ENCODE results near the gene OXNAD1.

Gene OXNAD1

DNA sequence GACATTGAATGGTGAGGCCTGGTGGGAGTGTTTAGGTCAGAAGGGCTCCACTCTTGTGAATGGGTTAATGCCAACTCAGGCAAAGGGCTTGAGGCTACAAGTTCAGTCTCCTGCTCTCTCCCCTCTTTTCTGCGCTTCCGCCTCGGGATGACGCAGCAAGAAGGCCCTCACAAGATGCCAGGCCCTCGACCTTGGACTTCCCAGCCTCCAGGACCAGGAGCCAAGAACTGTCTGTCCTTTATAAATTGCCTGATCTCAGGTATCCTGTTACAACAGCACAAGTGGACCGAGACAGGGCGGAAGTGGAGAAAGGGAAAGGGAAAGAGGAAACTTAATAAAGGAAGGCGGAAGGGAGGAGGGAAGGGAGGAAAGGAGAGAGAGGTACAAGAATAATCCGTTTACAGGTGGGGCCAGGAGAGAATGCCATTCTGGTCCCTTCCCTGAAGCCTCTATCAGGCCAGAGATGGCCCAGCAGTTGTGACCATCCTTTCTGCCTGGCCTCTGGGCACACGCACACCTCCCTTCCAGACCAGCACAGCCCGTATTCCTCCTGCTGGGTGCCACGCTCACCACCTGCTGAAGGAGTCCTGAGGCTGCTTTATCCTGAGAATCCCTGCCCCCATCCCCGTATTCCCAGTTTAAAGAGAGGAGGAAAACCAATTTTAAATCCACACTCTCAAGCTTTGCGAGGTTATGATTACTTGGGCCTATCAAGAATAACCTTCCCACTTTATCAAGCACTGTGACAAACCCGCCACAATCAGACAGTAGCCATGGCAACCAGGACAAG is 64.2 kb downstream of the OXNAD1 start:
- no peak for DNase-seq (ENCODE audit: low read depth)

DNA sequence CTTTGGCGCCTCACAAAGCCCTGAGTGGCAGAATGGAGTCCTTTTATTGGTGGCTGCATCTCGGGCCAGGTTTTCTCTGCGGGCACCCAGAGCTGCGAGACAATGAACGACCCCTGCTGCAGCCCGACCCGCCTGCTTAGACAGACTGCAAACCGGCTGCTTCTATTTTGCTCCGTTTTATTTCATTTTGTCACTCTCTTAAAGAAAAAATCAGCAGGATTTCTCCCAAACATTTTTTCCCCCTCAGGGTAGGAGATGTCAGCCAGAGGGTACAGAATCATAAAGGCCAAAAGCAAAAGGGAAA is 64.8 kb downstream of the OXNAD1 start:
- no peak for DNase-seq (ENCODE audit: low read depth)

DNA sequence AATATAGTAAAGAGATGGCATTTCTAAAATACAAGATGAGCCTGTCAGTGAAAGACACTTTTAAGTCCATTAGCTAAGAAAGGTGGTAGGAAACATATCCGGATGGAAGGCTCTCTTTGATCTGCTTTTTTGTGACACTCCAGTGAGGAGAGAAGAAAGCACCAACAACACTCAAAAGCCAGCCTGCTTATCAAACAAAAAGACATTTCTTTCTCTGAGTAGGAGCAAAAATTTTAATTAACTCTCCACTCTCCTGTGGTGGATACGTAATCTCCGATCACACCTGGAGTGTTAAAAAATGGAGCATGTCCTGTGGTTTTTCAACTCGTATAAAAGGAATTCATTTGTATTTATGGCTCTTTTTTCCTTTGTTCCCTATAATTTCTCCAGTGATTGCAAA is 65.3 kb downstream of the OXNAD1 start:
- no peak for DNase-seq (ENCODE audit: low read depth)

DNA sequence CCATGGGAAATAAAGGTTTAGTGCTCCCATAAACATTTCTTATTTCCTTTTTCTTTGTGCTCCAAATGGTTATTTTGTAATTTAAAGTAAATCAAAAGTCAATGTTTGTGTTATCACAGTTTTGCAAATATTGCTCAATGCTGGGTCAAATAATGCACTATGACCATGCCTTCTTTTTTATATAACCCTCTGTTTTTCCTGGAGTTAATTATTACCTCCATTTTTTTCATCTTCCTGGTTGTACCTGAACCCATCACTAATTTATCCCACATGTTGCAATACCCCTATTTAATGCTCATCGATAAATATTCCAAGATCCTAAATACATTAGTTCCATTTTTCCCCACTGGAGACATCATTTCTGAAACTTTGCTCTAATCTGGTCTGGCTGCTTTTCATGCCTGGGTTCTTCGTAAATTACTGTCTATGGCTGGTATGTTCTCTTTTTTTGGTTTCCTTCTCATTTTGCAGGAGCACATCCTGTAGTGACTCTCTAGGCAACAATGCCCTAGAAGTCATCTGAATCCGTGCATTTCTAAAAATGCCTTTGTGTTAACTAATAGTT is 66.4 kb downstream of the OXNAD1 start:
- no peak for DNase-seq (ENCODE audit: low read depth)

DNA sequence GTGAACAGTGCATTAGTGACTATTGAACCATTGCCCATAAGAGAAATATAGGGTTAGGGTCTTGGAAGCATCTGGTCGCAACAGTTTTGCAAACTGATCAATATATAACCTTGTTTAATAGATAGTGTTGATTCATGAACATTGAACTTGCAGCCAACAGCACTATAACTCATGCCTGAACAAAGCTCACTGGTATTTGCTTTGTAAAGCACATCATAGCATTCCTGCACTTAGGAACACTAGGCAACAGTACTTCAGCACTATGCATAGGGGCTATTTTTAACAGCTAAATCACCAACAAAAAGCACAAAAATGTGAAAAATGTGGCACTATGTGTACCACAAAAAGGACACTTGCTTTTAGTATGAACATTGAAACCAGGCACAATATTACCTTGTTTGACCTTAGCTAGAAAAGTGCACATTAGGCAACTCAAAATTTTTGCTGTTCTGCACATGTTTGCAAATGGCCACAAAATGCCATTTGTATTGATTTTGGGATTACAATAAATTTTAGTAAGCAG is 68.0 kb downstream of the OXNAD1 start:
- no peak for DNase-seq (ENCODE audit: low read depth)

DNA sequence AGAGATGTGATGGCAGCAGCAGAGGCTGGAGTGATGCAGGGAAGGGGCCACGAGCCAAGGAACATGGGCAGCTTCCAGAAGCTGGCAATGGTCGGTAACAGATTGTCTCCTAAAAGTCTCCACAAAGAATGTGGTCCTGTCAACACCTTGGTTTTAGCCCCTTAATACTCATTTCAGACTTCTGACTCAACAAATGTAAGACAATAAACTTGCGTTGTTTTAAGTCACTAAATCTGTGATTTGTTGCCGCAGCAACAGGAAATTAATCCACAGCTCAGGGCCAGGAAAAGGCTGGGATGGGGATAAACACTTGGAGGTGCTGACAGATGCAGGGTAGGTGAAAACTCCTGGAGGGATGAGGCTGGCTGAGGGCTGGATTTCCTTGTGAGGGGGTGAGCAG is 69.9 kb downstream of the OXNAD1 start:
- peak; percentile 84 for DNase-seq (ENCODE audit: low read depth)

DNA sequence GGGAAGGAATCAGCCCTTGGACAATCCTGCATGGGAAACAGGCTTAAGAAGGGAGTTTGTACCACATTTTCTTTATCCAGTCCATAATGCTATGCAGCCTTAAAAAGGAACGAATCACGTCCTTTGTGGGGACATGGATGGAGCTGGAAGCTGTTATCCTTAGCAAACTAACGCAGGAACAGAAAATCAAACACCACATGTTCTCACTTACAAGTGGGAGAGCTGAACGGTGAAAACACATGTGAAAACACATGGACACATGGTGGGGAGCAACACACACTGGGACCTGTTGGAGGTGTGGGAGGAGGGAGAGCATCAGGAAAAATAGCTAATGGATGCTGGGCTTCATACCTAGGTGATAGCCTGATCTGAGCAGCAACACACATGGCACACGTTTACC is 70.3 kb downstream of the OXNAD1 start:
- no peak for DNase-seq (ENCODE audit: low read depth)

DNA sequence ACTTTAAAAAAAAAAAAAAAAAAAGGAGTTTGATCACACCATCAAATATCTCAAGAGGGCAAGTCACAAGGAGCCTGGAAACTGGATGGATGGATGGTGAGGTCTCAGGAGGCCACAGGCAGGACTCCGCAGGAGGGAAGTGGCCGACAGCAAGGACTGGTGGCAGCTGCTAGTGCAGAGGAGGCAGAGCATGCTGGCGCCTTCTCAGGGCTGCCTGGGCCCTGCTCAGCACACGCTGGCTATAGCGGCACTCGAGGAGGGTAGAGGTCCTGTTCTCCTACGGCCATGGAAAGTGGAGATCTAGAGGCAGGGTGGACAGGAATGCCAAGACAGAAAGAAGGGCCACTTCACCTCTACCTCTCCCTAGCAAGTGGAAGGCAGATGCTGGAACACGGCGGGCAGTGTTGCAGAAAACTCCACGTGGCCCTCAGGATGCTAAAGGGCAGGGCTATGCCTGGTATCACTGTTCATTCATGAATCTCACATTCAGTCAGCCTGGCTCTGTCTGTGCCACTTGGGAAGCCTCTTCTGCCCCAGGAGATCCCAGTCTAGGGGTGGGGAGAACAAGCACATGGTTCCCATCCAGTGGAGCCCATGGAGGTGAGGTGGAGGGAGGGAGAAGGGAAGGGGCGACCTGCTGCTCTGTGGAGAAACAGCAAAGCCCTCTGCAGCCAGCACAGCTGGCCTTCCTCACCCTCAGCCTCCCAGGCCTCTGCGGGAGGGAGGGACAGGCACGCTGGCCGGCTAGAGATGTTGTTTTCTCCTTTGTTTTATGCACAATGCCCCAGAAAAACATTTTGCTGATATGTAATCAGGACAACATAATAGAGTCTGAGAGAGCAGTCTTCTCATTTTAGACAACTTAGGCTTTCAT is 71.0 kb downstream of the OXNAD1 start:
- no peak for DNase-seq (ENCODE audit: low read depth)

DNA sequence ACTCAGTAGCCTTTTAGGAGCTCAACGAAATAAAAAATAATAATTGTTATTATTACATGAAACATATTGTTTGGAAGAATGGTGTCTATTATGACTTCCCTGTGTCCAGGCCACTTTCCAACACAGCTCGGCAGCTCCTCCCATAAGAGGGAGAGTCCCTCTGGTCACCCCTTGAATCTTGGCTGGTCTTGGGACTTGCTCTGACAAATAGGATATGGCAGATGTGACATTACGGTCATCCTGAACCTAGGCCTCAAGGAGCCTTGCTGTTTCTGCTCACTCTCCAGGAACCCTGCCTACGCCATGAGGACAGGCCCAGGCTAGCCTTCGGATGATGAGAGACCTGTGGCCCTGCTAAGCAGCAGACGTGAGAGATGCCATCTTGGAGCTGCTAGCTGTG is 71.8 kb downstream of the OXNAD1 start:
- no peak for DNase-seq (ENCODE audit: low read depth)

DNA sequence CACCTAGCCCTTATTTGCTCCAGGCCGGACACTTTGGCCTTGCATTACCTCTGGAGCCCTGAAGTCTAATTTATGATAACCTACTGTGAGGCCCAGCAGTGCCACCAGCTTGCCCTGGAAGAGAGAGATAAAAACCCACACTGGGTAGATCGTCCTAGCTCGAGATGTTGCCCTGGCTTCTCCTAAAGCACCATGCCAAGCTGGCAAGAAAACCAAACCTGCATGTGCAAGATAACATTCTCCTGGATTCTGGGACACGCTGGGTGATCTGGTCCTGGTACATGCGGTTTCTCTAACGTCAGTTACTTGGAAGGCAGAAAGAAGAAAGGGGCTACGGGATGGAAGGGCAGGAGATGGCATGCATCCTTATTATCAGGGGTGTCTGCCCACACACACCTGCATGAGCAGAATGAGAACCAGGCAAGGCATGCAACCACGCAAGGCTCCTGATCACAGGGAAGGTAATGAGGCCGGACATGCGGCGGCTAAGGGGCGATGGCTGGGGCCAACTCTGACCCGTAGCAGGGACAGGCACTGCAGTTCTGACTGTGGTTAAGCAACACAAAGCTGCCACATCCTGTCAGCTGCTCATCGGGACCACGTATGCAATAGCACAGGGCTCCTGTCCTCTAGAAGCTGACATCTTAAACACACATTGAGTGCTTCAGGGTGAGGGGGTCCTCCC is 73.0 kb downstream of the OXNAD1 start:
- no peak for DNase-seq (ENCODE audit: low read depth)

DNA sequence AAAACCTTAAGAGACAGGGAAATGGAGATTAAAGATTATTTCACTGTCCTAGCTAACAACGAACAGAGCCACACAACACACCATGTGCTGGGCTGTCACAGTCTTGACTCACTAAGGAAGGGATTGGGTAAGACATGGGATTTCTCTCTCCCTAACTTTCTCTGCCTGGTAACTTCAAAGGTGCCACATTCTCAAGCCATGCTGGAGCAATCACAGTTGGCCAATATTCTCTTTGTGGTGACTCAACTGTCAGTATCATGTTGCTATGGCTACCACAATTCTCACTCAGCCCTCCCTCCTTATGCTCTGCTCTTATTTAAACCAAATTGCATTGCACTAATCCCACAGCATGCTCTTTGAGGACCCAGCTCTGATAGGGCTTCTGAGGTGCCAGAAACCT is 74.0 kb downstream of the OXNAD1 start:
- peak; percentile 99 for DNase-seq (ENCODE audit: low read depth)

DNA sequence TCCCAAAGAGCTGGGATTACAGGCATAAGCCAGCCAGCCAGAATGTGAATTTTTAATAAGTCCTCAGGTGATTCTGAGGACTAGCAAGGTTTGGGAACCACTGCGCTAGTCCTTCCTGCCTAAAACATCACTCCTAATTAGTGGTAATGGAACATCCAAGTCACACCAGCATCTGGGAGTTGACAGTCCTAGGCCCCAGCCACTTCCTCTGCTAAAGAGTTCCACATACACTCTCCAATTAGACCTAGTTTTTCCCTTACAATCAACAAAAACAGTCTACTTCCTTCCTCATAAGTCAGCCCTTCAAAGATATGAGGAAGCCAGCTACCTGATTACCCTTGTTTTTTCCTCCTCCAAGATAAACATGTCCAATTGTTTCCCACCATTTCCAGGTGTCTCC is 78.1 kb downstream of the OXNAD1 start:
- DNase-seq (ENCODE audit: low read depth): no peak

DNA sequence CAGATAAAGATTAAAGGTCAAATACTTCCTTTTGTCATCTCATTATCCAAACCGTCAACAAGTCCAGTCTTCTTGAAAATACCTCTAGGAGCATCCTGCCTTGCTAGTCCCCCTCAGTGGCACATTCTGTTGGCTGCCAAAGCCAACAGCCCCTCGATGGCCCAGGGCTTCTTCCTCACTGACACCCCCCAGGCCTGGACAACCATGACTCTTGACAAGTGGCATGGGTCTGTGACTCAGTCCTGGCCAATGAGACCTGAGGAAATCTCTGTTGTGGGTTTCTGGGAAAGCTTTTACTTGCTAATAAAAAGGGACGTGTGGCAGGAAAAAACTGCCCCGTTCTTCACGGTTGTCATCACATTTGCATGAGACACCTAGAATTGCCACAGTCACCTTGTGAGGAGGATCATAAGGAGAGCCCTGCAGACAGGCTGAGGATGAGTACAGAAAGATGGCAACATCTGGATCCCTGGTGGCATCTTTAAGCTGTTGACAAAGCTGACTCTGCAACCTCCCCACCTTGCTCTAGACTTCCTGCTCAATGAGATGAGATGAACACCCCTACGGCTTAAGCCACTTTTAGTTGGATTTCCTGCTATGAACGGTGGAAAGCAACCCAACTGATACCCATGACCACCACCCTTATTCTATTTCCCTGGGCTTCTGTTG is 81.5 kb downstream of the OXNAD1 start:
- DNase-seq (ENCODE audit: low read depth): no peak

DNA sequence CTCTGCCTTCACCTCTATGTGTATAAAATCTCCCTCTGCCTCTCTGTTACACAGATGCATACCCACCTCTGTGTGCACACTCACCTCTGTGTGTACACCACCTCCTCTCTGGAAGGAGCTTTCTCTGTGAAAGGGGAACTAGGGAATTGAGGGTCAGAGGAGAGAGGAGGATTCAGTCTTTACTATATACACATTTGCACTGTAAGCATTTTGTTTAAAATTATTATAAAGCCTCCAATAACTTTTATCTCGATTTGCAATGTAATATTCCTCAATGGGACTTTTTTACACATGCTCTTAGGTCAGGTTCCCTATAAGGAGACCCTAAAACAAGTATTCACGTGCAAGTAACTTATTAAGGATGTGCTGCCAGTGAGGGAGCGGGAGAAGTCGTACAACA is 82.5 kb downstream of the OXNAD1 start:
- DNase-seq (ENCODE audit: low read depth): no peak

DNA sequence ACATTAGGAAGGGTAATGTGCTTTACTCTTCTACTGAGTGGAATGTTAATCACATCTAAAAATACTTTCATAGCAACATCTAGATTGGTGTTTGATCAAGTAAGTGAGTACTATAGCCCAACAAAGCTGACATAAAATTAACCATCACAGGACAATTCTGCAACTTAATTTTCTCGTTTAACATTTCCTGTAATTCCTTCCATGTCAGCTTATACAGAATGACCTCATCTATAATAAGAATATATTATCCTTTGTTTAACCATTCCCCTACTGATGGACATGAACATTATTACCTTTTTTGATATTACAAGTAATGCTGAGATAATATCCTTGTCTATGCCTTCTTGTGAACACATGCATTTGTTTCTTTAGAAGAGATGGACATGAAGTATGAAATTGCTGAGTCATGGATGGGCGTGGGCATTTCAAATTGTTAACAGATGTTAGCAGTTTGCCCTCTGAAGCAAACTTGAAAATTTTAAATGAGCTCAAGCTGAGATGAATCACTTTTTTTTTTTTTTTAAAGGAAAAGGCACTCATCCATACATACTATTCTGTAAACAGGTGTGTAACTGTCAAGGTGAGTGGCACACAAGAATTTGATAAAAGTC is 85.1 kb downstream of the OXNAD1 start:
- DNase-seq (ENCODE audit: low read depth): peak; percentile 74

DNA sequence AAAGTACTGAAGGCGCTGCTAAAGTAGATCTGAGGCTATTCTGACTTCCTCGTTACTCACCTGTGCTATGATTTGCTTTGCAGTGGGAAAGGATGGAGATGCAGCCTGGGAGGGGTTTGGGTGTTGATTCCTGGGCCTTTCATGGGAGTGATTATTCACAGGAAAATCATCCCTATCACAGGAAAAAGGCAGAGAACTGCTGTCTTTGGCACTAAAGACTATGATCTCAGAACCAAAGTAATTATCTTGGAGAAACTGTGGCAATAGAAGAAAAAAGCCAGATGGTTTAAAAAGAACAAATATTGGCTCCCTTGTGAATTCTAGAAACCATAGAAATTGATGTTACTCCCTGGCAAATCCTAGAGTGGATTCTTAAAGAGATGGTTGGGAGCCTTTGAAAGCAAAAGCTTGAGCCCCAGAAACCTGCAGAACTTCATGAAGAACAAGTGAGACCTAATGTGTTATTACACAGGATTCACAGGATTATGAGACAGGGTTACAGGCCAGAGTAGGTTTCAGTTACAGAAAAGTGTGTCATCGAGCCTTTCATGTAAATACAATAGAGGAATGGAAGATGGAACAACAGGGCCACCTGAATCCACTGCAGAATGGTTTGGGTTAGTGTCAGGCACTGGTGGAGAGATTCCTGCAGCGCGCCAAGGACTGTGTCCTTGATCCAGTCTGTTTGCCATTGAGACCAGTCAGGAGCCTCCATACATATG is 85.7 kb downstream of the OXNAD1 start:
- DNase-seq (ENCODE audit: low read depth): peak; percentile 44

DNA sequence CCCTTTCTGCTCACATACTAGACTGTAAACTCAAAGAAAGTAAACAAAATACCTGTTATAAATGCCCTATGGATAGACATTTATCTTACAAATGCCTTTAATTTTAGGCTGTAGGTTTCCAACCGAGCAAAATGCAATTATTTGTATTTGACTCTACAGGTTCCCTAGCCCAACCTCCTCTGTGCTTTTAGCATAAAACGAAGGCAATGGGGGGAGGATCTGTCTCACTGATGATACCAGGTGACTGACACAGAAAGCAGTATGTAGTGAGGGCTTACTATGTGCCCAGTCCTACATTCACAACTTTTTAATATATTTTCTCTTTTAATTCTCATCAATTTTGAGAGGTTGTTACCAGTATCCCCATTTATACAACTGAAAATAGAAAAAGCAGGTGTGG is 87.4 kb downstream of the OXNAD1 start:
- no peak for DNase-seq (ENCODE audit: low read depth)

DNA sequence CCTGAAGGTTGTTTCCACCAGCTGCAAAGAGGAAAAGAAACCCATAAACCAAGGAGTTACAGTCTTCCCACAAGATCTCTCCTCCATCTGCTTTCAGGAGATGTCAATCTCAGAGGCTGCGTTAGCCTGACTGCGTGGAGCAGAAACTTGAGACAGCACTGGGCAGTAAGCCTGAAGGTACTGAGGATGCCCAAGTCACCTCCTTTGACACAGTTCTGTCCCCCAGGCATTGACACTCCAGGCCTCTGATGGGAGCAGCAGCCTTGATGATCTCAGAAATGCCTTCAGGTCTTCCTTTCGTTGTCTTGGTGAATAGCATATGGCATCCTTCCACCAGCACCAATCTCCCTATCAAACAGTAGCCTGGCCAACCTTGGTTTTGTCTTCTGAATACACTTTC is 89.3 kb downstream of the OXNAD1 start:
- no peak for DNase-seq (ENCODE audit: low read depth)

Measured in GM04504 (cell line).